ENCODE results near the gene DOCK2. TPM values are rescaled to one million over a fixed set of nuclear protein-coding genes. Genes with fewer than 3 reads are reported as not detected.
A peak's percentile ranks its signal among the peaks of the same experiment; 100 is the strongest.
"Not testable (repeated sequence)": the region's sequence is repeated elsewhere in the genome, so short reads cannot be mapped to it uniquely, and the experiment has no call there.

Gene DOCK2
- total and polyA plus RNA-seq, 8 donors = 0.73 to 15.6 (median 1.7) TPM

- WGBS, 2 donors = 80 to 88% methylated on average over 4 of the region's 4 CpGs
- intact Hi-C loops (cut with DNase I) = no loop called here
These were observed 114.4 kb downstream of the DOCK2 start for GRCh38 chr5:169751490-169751889.

GRCh38 chr5:169752566-169752965 lies 115.5 kb downstream of the DOCK2 start:
- H3K27me3 ChIP-seq; H3K27ac ChIP-seq; H3K4me1 ChIP-seq; H3K9me3 ChIP-seq; FAIRE-seq; ATAC-seq; H3K36me3 ChIP-seq; H3K4me3 ChIP-seq; DNase-seq; intact Hi-C loops (cut with DNase I): not testable (repeated sequence)
- WGBS, 2 donors = 88 to 89% methylated on average over 10 of the region's 10 CpGs

More at GRCh38 chr5:169751490-169751889, 114.4 kb downstream of the DOCK2 start:
- H3K4me3 ChIP-seq = no peak overlapping the region
- H3K9me3 ChIP-seq = no peaks in the 10 kb centered on the region
- H3K36me3 ChIP-seq = no peaks in the 10 kb centered on the region
- no peaks in the 10 kb centered on the region for H3K27me3 ChIP-seq
- no peak for DNase-seq
- no peaks in the 10 kb centered on the region for H3K4me1 ChIP-seq
- FAIRE-seq = no peak
- no peak for TF ChIP-seq CTCF (IDR thresholded peaks at IDR 0.05)
- ATAC-seq = no peak
- no peak overlapping the region for H3K27ac ChIP-seq

GRCh38 chr5:169753795-169754194 lies 116.7 kb downstream of the DOCK2 start:
- intact Hi-C loops (cut with DNase I) = no loop called here
- no peaks in the 10 kb centered on the region for H3K36me3 ChIP-seq
- 58 to 64% methylated on average over 2 of the region's 2 CpGs for WGBS, 2 donors
- no peaks in the 10 kb centered on the region for H3K4me1 ChIP-seq
- no peak for FAIRE-seq
- no peak for TF ChIP-seq CTCF (IDR thresholded peaks at IDR 0.05)
- no peaks in the 10 kb centered on the region for H3K27me3 ChIP-seq
- no peak for DNase-seq
- H3K27ac ChIP-seq = no peak overlapping the region
- H3K9me3 ChIP-seq = no peaks in the 10 kb centered on the region
- no peak overlapping the region for H3K4me3 ChIP-seq
- ATAC-seq = peak in 1 of 4 donors; percentile 30

GRCh38 chr5:169754737-169755136 lies 117.7 kb downstream of the DOCK2 start:
- Histone ChIP-seq H3K27ac (no peak overlapping the region), H3K27me3 (no peaks in the 10 kb centered on the region), H3K4me3 (no peak overlapping the region), H3K36me3 (no peaks in the 10 kb centered on the region), H3K9me3 (no peaks in the 10 kb centered on the region), H3K4me1 (no peaks in the 10 kb centered on the region)
- TF ChIP-seq CTCF (IDR thresholded peaks at IDR 0.05) = no peak
- ATAC-seq (no peak), FAIRE-seq (no peak), DNase-seq (no peak)
- intact Hi-C loops (cut with DNase I) = no loop called here

GRCh38 chr5:169756071-169756765 lies 119.1 kb downstream of the DOCK2 start:
- no peak overlapping the region for H3K27ac ChIP-seq
- H3K4me3 ChIP-seq = no peak overlapping the region
- FAIRE-seq = no peak
- intact Hi-C loops (cut with DNase I) = no loop called here
- H3K27me3 ChIP-seq = no peaks in the 10 kb centered on the region
- no peak for ATAC-seq
- H3K36me3 ChIP-seq = no peaks in the 10 kb centered on the region
- DNase-seq = no peak
- no peaks in the 10 kb centered on the region for H3K9me3 ChIP-seq
- no peaks in the 10 kb centered on the region for H3K4me1 ChIP-seq
- WGBS, 2 donors = 88 to 89% methylated on average over 10 of the region's 10 CpGs
- no peak for TF ChIP-seq CTCF (IDR thresholded peaks at IDR 0.05)
